Fibroblast of pulmonary artery (primary cell): Measurements from ENCODE around the gene ARMC5.
"Not testable (repeated sequence)": the region's sequence is repeated elsewhere in the genome, so short reads cannot be mapped to it uniquely, and the experiment has no call there.

Experiments
- DNase-seq: peaks from one replicate; pipeline ENCODE4 v3.0.0-alpha.2; 2010; ENCODE audit warnings: low read depth
- H3K4me3 ChIP-seq: replicated peaks from 2 replicates; pipeline ENCODE4 v1.5.1; 2011; ENCODE audit warnings: low read depth, mild to moderate bottlenecking, control low read depth, low read length, moderate library complexity
- TF ChIP-seq, protein P1 (sequence below): IDR thresholded peaks from 2 replicates; pipeline ENCODE4 v1.5.1; 2011; ENCODE audit warnings: mild to moderate bottlenecking, control low read depth, low read length, inconsistent platforms; ENCODE audit errors: missing control alignments

The ARMC5 gene

DNA sequence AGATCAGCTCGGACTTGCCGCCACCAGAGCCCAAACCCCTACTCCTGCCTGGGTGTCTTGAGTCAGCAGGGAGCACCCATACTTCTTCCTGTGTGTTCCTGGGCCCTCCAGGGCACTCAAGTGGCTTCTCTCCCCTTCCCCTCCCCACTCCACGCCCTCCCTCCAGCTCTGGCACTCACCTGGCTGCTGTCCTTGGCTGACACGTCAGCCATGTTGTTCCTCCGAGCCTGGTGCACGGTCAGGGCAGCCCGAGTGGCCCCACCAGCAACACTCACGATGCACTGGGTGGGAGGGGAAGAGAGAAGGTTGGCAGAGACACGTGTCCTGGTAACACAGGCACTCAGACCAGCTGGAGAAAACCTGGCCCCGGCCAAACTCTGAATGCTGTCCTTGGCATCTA lies 37.4 kb downstream of the ARMC5 start:
- DNase-seq: no peak
- no peak overlapping the region for H3K4me3 ChIP-seq
- TF ChIP-seq, protein P1, sequence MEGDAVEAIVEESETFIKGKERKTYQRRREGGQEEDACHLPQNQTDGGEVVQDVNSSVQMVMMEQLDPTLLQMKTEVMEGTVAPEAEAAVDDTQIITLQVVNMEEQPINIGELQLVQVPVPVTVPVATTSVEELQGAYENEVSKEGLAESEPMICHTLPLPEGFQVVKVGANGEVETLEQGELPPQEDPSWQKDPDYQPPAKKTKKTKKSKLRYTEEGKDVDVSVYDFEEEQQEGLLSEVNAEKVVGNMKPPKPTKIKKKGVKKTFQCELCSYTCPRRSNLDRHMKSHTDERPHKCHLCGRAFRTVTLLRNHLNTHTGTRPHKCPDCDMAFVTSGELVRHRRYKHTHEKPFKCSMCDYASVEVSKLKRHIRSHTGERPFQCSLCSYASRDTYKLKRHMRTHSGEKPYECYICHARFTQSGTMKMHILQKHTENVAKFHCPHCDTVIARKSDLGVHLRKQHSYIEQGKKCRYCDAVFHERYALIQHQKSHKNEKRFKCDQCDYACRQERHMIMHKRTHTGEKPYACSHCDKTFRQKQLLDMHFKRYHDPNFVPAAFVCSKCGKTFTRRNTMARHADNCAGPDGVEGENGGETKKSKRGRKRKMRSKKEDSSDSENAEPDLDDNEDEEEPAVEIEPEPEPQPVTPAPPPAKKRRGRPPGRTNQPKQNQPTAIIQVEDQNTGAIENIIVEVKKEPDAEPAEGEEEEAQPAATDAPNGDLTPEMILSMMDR: no peak

DNA sequence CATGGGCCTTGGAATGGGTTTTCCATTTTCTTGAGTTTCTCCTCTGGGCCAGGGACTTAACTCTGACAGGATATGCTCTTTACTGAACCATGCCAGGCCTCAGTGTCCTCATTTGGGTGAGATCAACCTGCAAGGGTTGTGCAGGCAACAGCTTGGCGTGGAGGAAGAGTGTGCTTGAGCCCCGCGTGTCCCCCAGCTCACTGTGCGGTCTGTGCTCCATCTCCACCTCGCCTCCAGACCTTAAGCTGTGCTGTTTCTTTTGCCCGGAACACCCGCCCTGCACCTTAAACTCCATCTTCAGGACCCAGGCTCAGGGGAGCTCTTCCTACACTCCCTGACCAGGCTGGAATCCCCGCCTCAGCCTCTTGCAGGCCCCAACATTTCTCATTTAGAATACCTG lies 39.2 kb downstream of the ARMC5 start:
- H3K4me3 ChIP-seq: no peak overlapping the region
- TF ChIP-seq, protein P1: no peak
- no peak for DNase-seq

DNA sequence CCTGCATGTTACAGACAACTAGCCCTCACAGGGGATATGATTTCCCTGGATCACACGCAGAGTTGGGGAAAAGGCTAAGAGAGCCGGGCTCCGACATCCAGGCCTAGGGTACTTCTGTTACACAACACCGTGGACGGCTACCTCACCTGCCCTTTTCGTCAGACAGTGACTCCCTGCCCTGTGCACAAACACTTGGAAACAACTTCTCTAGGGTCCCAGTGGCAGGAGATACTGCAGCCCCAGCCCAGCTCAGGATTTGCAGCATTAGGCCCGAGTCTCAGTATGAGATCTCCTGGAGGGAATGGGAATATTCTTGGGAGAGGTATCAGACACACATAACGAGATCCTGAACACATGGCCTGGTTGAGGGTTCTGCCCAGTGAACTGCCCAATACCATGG lies 40.6 kb downstream of the ARMC5 start:
- no peak for DNase-seq
- no peak overlapping the region for H3K4me3 ChIP-seq

DNA sequence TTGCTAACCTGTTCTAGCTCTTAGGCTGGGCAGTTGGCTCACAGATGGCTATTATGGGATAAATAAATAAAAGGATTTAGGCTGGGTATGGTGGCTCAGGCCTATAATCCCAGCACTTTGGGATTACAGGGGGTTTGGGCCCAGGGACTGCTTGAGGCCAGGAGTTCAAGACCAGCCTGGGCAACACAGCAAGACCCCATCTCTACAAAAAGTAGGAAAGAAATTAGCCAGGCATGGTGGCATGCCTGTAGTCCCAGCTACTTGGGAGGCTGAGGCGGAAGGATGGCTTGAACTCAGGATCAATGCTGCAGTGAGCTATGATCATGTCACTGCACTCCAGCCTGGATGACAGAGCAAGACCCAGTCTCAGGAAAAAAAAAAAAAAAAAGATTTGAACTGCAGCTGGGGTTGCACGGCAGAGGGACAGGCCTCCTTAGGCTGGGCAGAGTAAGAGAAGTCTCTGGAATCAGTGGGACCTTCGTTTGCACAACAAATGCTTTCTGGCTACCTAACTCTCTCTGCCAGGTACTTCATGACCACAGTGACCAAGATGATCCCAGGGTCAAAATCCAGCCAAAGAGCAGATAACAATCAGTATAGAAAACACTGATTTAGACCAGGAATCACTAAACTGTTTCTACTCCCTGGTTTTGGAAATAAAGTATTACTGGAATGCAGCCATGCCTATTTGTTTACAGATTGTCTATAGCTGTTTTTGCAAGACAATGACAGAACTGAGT lies 42.1 kb downstream of the ARMC5 start:
- TF ChIP-seq, protein P1: no peak
- H3K4me3 ChIP-seq: no peak overlapping the region
- DNase-seq: no peak

More for the DNA sequence above, 40.6 kb downstream of the ARMC5 start:
- TF ChIP-seq, protein P1: no peak

DNA sequence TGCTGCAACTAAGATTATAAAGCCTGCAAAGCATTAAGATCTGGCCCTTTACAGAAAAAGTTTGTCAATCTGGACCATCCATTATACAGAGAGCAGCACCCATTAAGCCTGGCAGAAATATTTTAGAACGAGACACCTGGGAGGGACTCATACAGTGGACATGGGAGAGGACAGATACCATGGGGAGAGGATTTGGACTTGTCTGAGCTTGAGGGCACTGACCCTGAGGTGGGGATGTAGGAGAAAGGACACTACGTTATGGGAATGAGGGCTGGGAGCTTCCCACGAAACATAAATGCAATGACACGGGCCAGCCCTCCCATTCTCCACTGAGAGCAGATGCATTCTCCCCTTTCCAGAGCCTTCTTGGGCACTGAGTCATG lies 42.7 kb downstream of the ARMC5 start:
- TF ChIP-seq, protein P1: no peak
- no peak for DNase-seq
- H3K4me3 ChIP-seq: no peak overlapping the region

DNA sequence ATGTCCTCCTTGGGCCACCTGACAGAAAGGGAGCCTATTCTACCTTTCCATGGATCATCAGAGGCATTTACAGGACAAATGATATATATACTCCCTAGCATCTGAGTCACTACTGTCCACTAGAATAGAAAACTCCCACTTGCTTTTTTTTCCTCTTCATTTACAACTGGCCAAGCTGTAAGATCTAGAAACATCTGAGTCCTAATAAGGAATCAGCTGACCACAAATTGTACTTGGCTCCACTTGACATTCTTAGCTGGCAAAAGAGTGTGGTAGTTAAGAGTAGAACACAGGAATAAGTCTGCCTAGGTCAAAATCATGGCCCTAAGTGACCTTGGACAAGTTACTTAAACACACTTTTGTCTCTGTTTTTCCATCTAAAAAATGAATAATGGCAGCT lies 43.7 kb downstream of the ARMC5 start:
- no peak overlapping the region for H3K4me3 ChIP-seq
- peak; percentile 23 for DNase-seq
- TF ChIP-seq, protein P1: no peak

DNA sequence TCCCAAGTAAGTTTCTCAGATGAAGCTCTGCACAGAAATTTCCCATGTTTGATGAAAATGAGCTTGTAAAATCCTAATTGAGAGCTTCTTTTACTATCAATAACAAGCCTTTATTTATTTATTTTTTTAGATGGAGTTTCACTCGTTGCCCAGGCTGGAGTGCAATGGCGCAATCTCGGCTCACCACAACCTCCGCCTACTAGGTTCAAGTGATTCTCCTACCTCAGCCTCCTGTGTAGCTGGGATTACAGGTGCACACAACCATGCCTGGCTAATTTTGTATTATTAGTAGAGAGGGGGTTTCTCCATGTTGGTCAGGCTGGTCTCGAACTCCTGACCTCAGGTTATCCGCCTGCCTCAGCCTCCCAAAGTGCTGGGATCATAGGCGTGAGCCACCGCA lies 44.3 kb downstream of the ARMC5 start:
- DNase-seq: not testable (repeated sequence)

More for the DNA sequence above, 44.3 kb downstream of the ARMC5 start:
- H3K4me3 ChIP-seq: not testable (repeated sequence)
